Osteoblast (primary cell): ENCODE results near the gene TLX3. TPM values are rescaled to one million over a fixed set of nuclear protein-coding genes. Genes with fewer than 3 reads are reported as not detected.

ENCODE experiments used
- DNase-seq: peaks from one replicate; pipeline ENCODE4 v3.0.0; 2011; ENCODE audit warnings: low spot score, mixed read lengths; ENCODE audit not compliant: insufficient read length; ENCODE audit errors: missing footprints
- H2AFZ ChIP-seq: 2 replicates; pipeline ENCODE4 v1.6.0; 2011; ENCODE audit warnings: mild to moderate bottlenecking, low read length
- H3K27ac ChIP-seq: 2 replicates; pipeline ENCODE4 v1.5.1; 2011; ENCODE audit warnings: mild to moderate bottlenecking, low read depth, low read length, moderate library complexity
- H3K27me3 ChIP-seq: 2 replicates; pipeline ENCODE4 v1.6.0; 2012; ENCODE audit warnings: mild to moderate bottlenecking, control low read depth, inconsistent platforms, low read length, moderate library complexity; ENCODE audit not compliant: insufficient read depth
- H3K36me3 ChIP-seq: 2 replicates; pipeline ENCODE4 v1.5.1; 2011; ENCODE audit warnings: mild to moderate bottlenecking, low read length, control low read depth, moderate library complexity; ENCODE audit not compliant: insufficient read depth
- H3K4me1 ChIP-seq: 2 replicates; pipeline ENCODE4 v1.5.1; 2011; ENCODE audit warnings: mild to moderate bottlenecking, low read length, control low read depth, moderate library complexity; ENCODE audit not compliant: insufficient read depth
- H3K4me2 ChIP-seq: 2 replicates; pipeline ENCODE4 v1.6.0; 2011; ENCODE audit warnings: mild to moderate bottlenecking, low read length; ENCODE audit not compliant: insufficient read depth
- H3K4me3 ChIP-seq: fragments of 200-600 bp; sonication (generic); 3 replicates; pipeline ENCODE4 v1.5.1; 2012; ENCODE audit warnings: mild to moderate bottlenecking, low read length, inconsistent platforms; ENCODE audit not compliant: insufficient read depth
- H3K79me2 ChIP-seq: 2 replicates; pipeline ENCODE4 v1.6.0; 2012; ENCODE audit warnings: mild to moderate bottlenecking, low read length, control low read depth, inconsistent platforms; ENCODE audit not compliant: insufficient read depth
- H3K9me3 ChIP-seq: 2 replicates; pipeline ENCODE4 v1.5.1; 2011; ENCODE audit warnings: low read depth, low read length, control low read depth
- H4K20me1 ChIP-seq: 2 replicates; pipeline ENCODE4 v1.6.0; 2012; ENCODE audit warnings: mild to moderate bottlenecking, low read length, control low read depth; ENCODE audit not compliant: insufficient read depth
- CTCF ChIP-seq: IDR thresholded peaks from 2 replicates; pipeline ENCODE4 v1.5.1; 2011; ENCODE audit warnings: mild to moderate bottlenecking, low read depth, low read length, moderate library complexity; ENCODE audit errors: extremely low read depth
- total RNA-seq: library from RNA; depleted of rRNA; stranded (reverse); fragments of >200 nt; gene quantifications from 2 replicates; pipeline ENCODE4 v1.2.3, GENCODE V29; 2012

TLX3 gene
- total RNA-seq, 1 donor: not detected

GRCh38 chr5:171323007-171323406, 14.0 kb downstream of the TLX3 start:
- peaks cover 77% of the 10 kb centered on the region for H3K27me3 ChIP-seq
- no peak for TF ChIP-seq CTCF
- no peak overlapping the region for H3K4me3 ChIP-seq
- H3K9me3 ChIP-seq: no peaks in the 10 kb centered on the region
- no peak for DNase-seq
- H2AFZ ChIP-seq: no peak overlapping the region
- H3K79me2 ChIP-seq: no peaks in the 10 kb centered on the region
- no peaks in the 10 kb centered on the region for H4K20me1 ChIP-seq
- H3K4me1 ChIP-seq: no peaks in the 10 kb centered on the region
- H3K4me2 ChIP-seq: no peak overlapping the region
- H3K36me3 ChIP-seq: no peaks in the 10 kb centered on the region
- no peak overlapping the region for H3K27ac ChIP-seq

GRCh38 chr5:171323806-171324632, 15.0 kb downstream of the TLX3 start:
- Histone ChIP-seq H4K20me1 (no peaks in the 10 kb centered on the region), H3K9me3 (no peaks in the 10 kb centered on the region), H3K4me1 (no peaks in the 10 kb centered on the region), H3K4me3 (no peak overlapping the region), H3K4me2 (no peak overlapping the region), H3K27me3 (peaks cover 71% of the 10 kb centered on the region), H3K27ac (no peak overlapping the region), H2AFZ (no peak overlapping the region), H3K79me2 (no peaks in the 10 kb centered on the region), H3K36me3 (no peaks in the 10 kb centered on the region)
- no peak for TF ChIP-seq CTCF
- no peak for DNase-seq

- no peak overlapping the region for H2AFZ ChIP-seq
- no peak for DNase-seq
Observed at GRCh38 chr5:171330021-171330420, 21.0 kb downstream of the TLX3 start.

More at GRCh38 chr5:171330021-171330420, 21.0 kb downstream of the TLX3 start:
- no peak overlapping the region for H3K27ac ChIP-seq
- H3K36me3 ChIP-seq: no peaks in the 10 kb centered on the region
- no peak overlapping the region for H3K4me3 ChIP-seq
- H4K20me1 ChIP-seq: no peaks in the 10 kb centered on the region
- no peak for TF ChIP-seq CTCF
- H3K79me2 ChIP-seq: no peaks in the 10 kb centered on the region
- H3K27me3 ChIP-seq: peaks cover 33% of the 10 kb centered on the region
- no peak overlapping the region for H3K4me2 ChIP-seq
- H3K4me1 ChIP-seq: no peaks in the 10 kb centered on the region
- no peaks in the 10 kb centered on the region for H3K9me3 ChIP-seq
